Left cardiac atrium (tissue), 4 donors: ENCODE results near the gene TMEM175. TPM values are rescaled to one million over a fixed set of nuclear protein-coding genes. Genes with fewer than 3 reads are reported as not detected.

Experiments used
- ATAC-seq, 2 donors: fragments of 200-7000 bp; cut with Tn5 transposase; one replicate each; pipeline ENCODE4 v1.9.1; 2020; ENCODE audit warnings: mild to moderate bottlenecking in 2 of 2, moderate library complexity in 2 of 2
- DNase-seq: peaks from one replicate; pipeline ENCODE4 v3.0.0-alpha.2; 2020
- intact Hi-C, 2 donors: fragments of 100-400 bp; cut with DNase I; formaldehyde crosslinking; loops; one replicate each; pipeline versions ENCODE4 v1.14.1 to v1.15.1; 2022 to 2023
- long read RNA-seq: library from polyadenylated mRNA; unstranded; transcript quantifications from one replicate; pipeline ENCODE4 v2.0.0, GENCODE V29; 2021
- total RNA-seq, 2 donors: library from RNA; stranded (reverse); fragmentation: NEBNext Ultra II Directional; extraction: Animal tissue kit (Norgen Biotek cat#: 25700); gene quantifications; one replicate each; pipeline ENCODE4 v1.2.1, GENCODE V29; 2021
- donor health status: DM: no; HTN: yes; CAD: no.
- donor health status: DM: no; HTN: yes; CAD: no; lungs with severe emphysema.
- donor health status: DM: yes; HTN: yes; CAD: no.
- donor health status: Dilated cardiomyopathy.

TMEM175 gene, protein sequence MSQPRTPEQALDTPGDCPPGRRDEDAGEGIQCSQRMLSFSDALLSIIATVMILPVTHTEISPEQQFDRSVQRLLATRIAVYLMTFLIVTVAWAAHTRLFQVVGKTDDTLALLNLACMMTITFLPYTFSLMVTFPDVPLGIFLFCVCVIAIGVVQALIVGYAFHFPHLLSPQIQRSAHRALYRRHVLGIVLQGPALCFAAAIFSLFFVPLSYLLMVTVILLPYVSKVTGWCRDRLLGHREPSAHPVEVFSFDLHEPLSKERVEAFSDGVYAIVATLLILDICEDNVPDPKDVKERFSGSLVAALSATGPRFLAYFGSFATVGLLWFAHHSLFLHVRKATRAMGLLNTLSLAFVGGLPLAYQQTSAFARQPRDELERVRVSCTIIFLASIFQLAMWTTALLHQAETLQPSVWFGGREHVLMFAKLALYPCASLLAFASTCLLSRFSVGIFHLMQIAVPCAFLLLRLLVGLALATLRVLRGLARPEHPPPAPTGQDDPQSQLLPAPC
- total RNA-seq, result 10 to 100 TPM; 17.9 to 20.7 TPM
- long read RNA-seq, transcript TMEM175-201 (11 exons, 1,860 nt), result major isoform, 9 of 21 reads
- long read RNA-seq, partial matches to known transcripts, result 0 of 21 reads
- long read RNA-seq, other reads (novel, unspliced or antisense), result 7 of 21 reads

DNA sequence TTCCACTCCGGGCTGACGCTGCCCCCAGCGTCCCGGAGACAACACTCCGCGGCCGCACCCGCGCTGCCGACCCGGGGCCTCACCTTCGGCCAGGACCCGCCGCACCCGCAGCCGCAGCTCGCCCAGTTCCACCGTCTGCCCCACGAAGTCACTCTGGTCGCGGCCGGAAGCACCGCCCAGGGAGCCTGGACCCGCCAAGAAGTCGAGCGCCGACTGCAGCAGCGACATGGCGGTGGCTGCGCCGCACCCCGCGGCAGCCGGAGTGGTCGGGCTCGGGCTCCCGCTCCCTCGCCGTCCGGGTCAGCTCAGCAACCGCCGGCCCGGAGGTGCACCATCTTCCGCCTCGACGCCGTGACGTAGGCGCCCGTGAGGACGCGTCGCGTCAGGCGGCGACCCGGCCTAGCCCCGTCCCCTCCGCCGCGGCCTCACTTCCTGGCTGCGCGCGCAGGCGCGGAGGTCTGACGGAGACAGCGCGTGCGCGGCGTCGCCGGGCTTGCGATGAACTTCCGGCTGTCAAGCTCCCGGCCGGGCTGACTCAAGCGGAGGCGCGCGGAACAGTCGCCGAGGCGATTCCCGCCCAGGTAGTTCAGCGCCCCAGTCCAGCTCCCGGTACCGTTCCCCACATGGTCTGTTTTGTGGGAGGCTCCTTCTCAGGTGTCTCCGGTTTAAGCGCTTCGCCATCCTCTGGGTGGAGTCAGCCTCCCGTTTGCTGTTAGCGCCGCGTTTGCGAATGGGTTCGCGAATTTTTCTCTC, at the start of gene TMEM175, which contains the start of gene GAK:
TMEM175 (plus strand) TSS at position 501 of the 753 bp plus-strand sequence. CDS start 15,280 bp downstream, outside the sequence.
GAK (minus strand) TSS at position 357 of the 753 bp plus-strand sequence; CDS start at position 228, 129 bp downstream.
- DNase-seq (peak; percentile 97), ATAC-seq (peak; percentile 99 to 100)
- intact Hi-C loops, result loop anchor here in 1 of 2 donors (5.0 kb wide), 1 partner anchor 40 kb away; the partner anchor contains the start of gene DGKQ

DNA sequence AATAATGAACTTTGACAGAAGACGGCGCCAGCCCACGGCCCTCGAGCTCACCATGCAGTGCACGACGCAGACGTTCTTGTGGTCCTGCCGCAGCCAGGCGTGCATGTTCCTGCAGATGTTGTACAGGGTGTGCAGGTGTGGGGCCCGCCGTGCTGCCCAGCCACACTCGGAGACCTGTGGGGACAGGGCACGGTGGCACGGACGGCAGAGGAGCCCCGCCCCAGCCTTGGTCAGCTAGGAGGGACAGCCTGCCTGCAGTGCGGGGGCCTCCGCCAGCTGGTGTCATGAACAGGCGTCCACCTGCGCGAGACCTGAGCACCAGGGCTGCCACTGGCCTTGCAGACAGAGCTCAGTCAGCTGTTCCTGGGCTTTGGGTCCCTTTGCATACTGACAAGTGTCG, 49.6 kb upstream of the TMEM175 start:
- intact Hi-C loops, result no loop called here
- ATAC-seq (no peak), DNase-seq (no peak)

GRCh38 chr4:883377-884095, 48.7 kb upstream of the TMEM175 start:
- DNase-seq (no peak), ATAC-seq (no peak)
- intact Hi-C loops, result no loop called here

- DNase-seq (no peak), ATAC-seq (no peak)
- intact Hi-C loops, result no loop called here
Measured at GRCh38 chr4:884259-884658, 48.0 kb upstream of the TMEM175 start.

DNA sequence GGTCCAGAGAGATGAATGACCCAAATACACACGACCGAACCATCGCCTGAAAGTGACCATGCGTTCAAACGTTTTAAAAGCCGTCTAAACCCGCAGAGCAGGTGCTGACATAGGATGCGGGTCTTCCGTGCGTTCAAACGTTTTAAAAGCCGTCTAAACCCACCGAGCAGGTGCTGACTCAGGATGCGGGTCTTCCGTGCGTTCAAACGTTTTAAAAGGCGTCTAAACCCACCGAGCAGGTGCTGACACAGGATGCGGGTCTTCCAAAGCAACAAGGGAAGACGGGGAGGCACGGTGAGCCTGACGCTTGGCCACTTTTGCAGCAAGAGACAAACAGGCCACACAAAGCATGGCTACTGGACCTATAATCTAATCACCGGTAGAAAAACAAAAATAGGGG, 47.4 kb upstream of the TMEM175 start:
- intact Hi-C loops, result no loop called here
- ATAC-seq, result no peak
- no peak for DNase-seq

GRCh38 chr4:885353-885752, 46.9 kb upstream of the TMEM175 start:
- DNase-seq (no peak), ATAC-seq (no peak)
- intact Hi-C loops, result no loop called here

- no peak for ATAC-seq
- DNase-seq, result no peak
- intact Hi-C loops, result no loop called here
Measured at GRCh38 chr4:886244-886643, 46.0 kb upstream of the TMEM175 start.

GRCh38 chr4:887034-887763, 45.1 kb upstream of the TMEM175 start:
- ATAC-seq, result no peak

GRCh38 chr4:888029-888428, 44.2 kb upstream of the TMEM175 start:
- ATAC-seq, result no peak
- intact Hi-C loops, result no loop called here

More at GRCh38 chr4:887034-887763, 45.1 kb upstream of the TMEM175 start:
- DNase-seq, result no peak
- intact Hi-C loops, result no loop called here

GRCh38 chr4:889516-889915, 42.7 kb upstream of the TMEM175 start:
- intact Hi-C loops, result no loop called here
- ATAC-seq (no peak), DNase-seq (no peak)

More at GRCh38 chr4:888029-888428, 44.2 kb upstream of the TMEM175 start:
- DNase-seq, result no peak

- intact Hi-C loops, result no loop called here
- DNase-seq (no peak), ATAC-seq (no peak)
Measured at GRCh38 chr4:890036-890695, 42.1 kb upstream of the TMEM175 start.

GRCh38 chr4:891747-892146, 40.5 kb upstream of the TMEM175 start:
- DNase-seq (no peak), ATAC-seq (no peak)
- intact Hi-C loops, result no loop called here

DNA sequence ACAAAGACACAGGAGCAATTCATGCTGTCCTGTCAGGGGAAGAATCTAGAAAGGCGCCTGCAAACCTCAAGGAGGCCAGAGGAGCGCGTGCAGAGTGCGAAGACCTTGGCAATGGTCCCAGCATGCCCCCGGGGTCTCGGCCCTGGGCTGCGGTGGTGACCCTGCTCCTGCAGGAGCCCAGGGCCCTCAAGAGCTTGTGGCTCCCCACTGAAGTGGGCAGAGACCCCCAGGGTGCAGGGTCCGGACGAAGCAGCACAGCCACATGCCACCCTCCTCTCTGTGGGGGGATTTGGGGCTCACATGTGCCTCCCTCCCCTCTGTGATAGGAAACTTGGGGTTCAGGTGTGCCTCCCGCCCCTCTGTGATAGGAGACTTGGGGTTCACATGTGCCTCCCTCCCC, 39.5 kb upstream of the TMEM175 start:
- intact Hi-C loops, result no loop called here
- no peak for ATAC-seq
- DNase-seq, result no peak

DNA sequence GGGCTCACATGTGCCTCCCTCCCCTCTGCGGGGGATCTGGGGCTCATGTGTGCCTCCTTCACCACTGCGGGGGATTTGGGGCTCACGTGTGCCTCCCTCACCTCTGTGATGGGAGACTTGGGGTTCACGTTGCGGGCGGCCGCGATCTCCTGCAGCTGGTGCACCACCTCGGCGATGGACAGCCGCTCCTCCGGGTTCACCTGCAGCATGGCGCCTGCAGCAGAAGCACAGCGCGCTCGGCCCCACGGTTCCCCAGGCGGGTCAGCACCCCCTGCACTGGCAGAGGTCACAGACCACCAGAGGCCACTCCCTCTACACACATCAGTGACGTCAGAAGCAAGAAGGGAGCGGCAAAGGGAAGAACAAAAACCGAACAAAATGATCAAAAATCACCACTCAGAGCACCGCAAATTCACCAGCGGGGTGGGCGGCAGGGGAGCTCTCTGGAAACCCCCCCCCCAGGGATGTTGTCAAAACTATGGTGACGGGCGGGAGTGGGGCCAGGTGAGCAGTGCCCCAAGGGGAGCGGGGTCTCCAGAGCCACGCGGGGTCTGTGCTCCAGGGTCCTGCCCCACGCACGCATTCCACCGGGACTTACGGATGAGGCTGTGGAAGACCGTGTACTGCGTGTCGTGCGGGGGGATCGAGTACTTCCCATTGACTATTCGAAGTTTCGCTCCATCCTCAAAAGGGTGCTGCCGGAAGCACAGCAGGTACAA, 38.8 kb upstream of the TMEM175 start:
- DNase-seq, result no peak
- intact Hi-C loops, result no loop called here
- ATAC-seq, result no peak

GRCh38 chr4:893995-894705, 38.1 kb upstream of the TMEM175 start:
- DNase-seq (no peak), ATAC-seq (no peak)
- intact Hi-C loops, result no loop called here

- ATAC-seq (no peak), DNase-seq (no peak)
- intact Hi-C loops, result no loop called here
Measured at GRCh38 chr4:895596-895995, 36.7 kb upstream of the TMEM175 start.

DNA sequence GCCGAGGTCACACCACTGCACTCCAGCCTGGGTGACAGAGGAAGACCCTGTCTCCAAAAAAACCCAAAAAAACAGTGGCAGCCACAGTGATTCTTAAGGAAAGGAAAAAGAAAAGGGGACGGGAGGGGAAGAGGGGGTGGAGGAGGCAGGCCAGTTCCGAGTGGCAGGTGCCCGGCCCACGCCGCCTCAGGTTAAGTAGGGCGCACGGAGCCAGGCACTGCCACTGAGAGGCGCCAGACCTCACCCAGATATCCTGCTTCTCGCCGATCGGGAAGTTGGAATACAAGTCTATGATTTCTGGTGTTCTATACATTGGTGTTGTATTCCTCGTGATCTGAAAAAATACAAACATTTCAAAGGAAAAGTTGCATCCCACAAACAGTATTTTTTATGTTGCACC, 36.0 kb upstream of the TMEM175 start:
- DNase-seq, result no peak
- intact Hi-C loops, result no loop called here
- no peak for ATAC-seq
